Brain pericyte (primary cell): ENCODE results near the gene SPATA20.

ENCODE experiments used
- DNase-seq: peaks from one replicate; pipeline ENCODE4 v3.0.0-alpha.2; 2012; ENCODE audit warnings: low read depth, low spot score

Gene SPATA20

DNA sequence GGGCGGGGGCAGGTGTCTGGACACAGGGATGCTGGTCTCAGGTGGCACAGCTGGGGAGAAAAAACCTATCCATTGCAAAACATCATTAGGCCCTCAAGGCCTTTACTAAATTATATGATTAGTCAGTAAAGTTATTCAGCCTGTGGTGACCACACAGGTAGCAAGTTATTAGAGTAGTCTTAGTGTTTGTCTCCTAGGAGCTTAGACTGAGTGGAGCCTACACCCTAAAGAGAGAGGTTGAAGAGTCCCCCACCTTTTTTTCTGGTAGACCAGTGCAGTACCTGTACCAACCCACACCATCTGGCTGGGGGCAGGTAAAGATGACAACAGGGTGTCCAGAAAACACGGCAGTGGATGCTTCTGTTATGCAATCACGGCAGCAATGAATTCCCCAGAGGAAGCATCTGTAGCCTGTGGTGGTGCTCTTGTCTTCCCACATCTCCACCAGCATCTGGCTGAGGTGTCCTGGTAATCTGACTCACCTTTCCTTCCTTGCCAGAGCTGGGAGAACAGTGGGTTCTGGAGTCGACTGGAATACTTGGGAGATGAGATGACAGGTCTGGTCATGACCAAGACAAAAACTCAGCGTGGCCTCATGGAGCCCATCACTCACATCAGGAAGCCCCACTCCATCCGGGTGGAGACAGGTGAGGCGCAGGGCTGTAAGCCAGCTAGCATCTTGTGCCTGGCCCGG is 27.7 kb upstream of the SPATA20 start:
- no peak for DNase-seq

- DNase-seq = no peak
Observed at GRCh38 chr17:50520483-50520882, 26.5 kb upstream of the SPATA20 start.

DNA sequence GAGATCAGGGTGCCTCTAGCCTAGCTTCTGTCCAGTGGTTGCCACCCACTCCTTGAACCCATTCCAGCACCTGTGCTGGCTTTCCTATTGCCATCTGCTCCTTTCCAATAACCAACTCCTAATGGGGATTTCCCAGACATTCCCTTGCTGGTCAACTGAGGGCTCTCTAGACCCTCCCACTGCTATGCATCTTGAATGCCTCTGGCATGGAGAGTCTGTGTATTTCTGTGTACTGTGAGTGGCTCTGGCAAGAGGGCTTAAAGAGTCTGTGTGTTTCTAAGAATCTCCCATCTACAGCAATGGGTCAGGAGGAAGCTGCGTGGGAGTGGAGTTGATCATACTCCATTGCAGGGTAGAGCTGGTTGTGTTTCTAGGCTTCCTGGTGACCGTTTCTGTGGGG is 25.5 kb upstream of the SPATA20 start:
- DNase-seq = no peak

- DNase-seq = no peak
Observed at GRCh38 chr17:50522766-50523165, 24.2 kb upstream of the SPATA20 start.

DNA sequence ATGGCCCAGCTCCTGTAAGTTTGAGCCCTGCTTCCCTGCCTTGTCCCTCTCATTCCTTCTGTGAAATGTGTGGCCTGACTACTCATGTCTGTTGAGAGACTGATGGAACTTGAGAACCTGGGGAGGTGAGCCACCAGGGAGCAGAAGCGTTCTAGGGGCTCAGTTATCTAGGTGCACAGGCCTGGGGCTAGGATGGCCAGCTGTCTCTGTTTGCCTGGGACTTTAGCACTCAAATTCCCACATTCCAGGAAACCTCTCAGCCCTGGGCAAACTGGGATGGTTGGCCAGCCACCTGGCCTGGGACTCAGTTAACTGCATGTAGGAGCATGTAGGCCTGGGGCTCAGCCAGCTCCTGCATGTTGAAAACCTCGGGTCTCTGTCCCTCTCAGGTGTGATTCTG is 23.8 kb upstream of the SPATA20 start:
- no peak for DNase-seq

- DNase-seq = no peak
Observed at GRCh38 chr17:50524838-50525237, 22.1 kb upstream of the SPATA20 start.

DNA sequence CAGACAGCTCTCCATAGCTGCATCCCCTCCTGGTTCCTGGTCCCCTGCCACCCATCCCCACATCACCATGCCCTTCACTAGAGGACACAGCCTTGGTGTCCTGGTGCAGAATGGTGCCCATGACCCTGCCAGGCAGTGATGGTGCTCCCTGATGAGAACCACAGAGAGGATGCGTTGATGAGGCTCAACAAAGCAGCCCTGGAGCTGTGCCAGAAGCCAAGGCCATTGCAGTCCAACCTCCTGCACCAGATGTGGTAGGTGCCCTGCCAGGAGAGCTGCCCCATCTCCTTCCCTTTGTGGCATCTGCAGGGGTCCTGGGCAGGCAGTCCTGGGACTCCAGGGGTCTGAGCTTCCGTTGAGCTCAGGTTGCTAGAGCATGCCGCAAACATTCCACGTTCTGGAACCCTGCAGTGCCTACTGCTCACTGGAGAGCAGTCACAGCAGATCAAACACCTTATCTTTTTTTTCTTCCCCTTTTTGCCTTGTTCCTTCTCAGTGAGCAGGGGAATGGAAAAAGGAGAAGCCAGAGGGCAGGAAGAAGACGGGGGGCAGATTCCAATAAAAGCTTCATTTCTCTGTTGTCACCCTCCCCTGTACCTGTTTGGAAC is 19.7 kb upstream of the SPATA20 start:
- DNase-seq = no peak

- DNase-seq = no peak
Observed at GRCh38 chr17:50527949-50528474, 19.0 kb upstream of the SPATA20 start.

DNA sequence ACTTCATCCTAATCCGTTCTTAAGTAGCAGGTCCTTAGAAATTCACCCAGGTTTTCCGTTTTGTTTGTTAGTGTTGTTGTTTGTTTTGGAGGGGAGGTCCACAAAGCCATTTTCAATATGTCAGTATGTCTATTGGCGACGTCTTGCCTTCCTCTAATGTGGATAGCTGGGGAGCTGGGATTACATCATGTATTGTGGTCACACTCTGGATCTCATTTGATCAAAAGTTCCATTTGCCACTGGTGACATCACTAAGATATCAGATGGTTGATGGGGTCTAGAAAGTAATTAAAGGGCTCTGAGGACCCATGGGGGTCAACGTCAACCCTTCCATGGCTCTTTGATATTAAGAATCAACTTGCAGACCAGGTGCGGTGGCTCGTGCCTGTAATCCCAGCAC is 17.1 kb upstream of the SPATA20 start:
- DNase-seq = no peak

GRCh38 chr17:50531428-50532025 is 15.4 kb upstream of the SPATA20 start:
- no peak for DNase-seq

DNA sequence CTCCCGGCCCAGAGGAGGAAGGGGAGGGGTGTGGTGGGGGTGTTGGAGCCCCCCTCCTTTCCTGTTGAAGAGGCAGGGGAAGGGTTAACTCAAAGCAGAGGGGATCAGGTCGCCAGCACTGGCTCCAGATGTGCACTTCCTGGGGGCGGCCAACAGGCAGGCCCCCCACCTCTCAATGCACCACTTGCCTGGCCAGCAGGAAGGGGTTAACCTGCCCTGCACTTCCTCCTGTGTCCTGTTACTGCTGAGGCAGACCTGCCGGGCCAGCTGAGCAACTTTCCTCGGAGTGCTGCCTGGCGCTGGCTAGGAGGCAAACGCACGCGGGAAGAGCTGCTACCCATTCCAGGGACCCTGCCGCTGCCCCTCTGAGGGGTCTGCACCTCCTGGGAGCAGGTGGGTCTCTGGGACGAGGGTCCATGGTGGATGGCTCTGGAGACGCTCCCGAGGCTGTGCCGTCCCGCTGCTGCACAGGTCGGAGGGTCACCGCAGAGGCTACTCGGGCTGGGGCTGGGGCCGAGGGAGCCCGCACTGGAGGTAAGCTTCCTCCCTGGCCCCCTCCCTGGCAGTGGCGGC is 14.4 kb upstream of the SPATA20 start, which contains the start of gene EPN3:
EPN3 (plus strand) TSS at position 284 of the 573 bp plus-strand sequence. CDS start 3,822 bp downstream, outside the sequence.
- no peak for DNase-seq

- DNase-seq = no peak
Observed at GRCh38 chr17:50533185-50533584, 13.8 kb upstream of the SPATA20 start.

- DNase-seq = no peak
Observed at GRCh38 chr17:50533720-50534148, 13.2 kb upstream of the SPATA20 start.

- DNase-seq = no peak
Observed at GRCh38 chr17:50534222-50534978, 12.6 kb upstream of the SPATA20 start.

GRCh38 chr17:50534979-50535326 is 12.0 kb upstream of the SPATA20 start:
- no peak for DNase-seq

- DNase-seq = no peak
Observed at GRCh38 chr17:50535407-50535806, 11.6 kb upstream of the SPATA20 start.

DNA sequence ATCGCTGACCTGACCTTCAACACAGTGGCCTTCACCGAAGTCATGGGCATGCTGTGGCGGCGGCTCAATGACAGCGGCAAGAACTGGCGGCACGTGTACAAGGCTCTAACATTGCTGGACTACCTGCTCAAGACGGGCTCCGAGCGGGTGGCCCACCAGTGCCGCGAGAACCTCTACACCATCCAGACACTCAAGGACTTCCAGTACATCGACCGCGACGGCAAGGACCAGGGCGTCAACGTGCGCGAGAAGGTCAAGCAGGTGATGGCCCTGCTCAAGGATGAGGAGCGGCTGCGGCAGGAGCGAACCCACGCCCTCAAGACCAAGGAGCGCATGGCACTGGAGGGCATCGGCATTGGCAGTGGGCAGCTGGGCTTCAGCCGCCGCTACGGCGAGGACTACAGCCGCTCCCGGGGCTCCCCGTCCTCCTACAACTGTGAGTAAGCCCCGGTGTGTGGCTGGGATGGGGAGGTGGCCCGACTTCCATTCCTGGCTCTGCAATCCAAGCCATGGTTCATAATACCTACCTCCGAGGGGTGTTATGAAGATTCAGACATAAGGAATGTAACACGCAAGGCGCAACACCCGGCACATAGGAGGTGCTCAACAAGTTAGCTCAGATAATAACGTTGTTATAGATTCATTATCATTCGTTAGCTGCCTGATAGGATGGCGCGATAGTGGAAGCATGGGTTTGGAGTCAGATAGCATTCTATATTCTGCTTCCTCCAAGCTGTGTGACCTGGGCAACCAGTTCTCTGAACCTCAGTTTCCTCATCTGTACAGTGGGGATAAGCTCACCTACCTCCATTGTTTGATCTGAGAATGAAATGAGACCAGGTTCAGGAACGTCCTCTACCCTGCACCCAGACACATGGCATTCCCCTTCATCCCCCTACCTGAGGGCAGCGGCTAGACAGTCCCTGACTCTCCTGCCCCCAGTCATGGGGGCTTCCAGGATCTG is 10.0 kb upstream of the SPATA20 start:
- DNase-seq = no peak

GRCh38 chr17:50537721-50538548 is 9.0 kb upstream of the SPATA20 start:
- DNase-seq = no peak

DNA sequence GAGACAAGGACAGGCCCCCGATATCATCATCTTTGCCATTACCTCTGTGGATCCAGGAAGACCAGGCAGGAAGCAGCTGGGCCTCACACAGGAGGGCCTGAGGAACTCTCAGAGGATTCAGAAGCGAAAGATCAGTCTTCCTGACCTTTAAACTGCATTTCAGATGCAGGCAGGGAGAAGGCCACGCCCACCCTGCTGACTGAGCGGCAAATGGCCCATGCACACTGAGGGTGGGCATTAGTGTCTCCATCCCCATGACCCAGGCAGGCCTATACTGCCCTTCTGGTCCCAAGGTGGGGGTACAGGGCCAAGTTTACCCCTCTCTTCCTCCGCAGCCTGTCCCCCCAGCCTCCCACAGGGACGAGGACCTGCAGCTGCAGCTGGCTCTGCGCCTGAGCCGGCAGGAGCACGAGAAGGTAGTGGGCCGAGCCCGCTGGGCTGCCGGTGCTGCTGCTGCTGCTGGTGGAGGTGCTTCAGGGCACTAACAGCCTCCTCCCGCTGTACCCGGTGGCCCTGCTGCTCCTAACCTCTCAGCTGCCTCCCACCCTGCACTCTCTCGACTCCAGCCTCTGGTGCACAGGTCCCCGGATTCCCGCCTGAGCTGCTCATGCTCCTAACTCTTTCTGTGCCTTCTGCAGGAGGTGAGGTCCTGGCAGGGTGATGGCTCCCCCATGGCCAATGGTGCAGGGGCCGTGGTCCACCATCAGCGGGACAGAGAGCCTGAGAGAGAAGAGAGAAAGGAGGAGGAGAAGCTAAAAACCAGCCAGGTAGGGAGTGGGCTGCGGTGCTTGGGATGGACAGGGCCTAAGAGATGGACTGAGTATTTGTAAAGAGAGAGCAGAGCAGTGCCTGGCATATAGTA is 8.2 kb upstream of the SPATA20 start:
- DNase-seq = no peak
